GM12878 (cell line): ENCODE results near the gene PPP2R5A. TPM values are rescaled to one million over a fixed set of nuclear protein-coding genes. Genes with fewer than 3 reads are reported as not detected.

ENCODE experiments used
- ATAC-seq: fragments of 200-7000 bp; cut with Tn5 transposase; 3 replicates; pipeline ENCODE4 v1.9.1; 2020; ENCODE audit warnings: mild to moderate bottlenecking, moderate library complexity
- BruUV-seq: library from RNA; stranded (reverse); fragments of 400-500 nt; replicated peaks from 2 replicates; lab custom pipeline; 2021; lab: Mats Ljungman, UMichigan
- CTCF ChIA-PET: fragments of 300-600 bp; sonication (Branson Sonifier 250); formaldehyde crosslinking; extraction: SDS; loops from one replicate; lab custom pipeline; 2021; ENCODE audit warnings: inconsistent platforms; lab: Yijun Ruan, JAX
- POLR2A ChIA-PET: fragments of 350-600 bp; formaldehyde crosslinking; extraction: SDS; loops from one replicate; lab custom pipeline; 2021; ENCODE audit warnings: inconsistent platforms; lab: Charles Lee
- RAD21 ChIA-PET: fragments of 300-600 bp; sonication (Branson Sonifier 250); formaldehyde crosslinking; loops from one replicate; lab custom pipeline; 2023; ENCODE audit warnings: antibody characterized with exemption; ENCODE audit not compliant: unreplicated experiment; lab: Charles Lee
- SMC1A ChIA-PET: fragments of 300-600 bp; sonication (Branson Sonifier 250); formaldehyde crosslinking; loops from one replicate; lab custom pipeline; 2023; ENCODE audit not compliant: unreplicated experiment, uncharacterized antibody; lab: Charles Lee
- DNase-seq: peaks from one replicate; pipeline ENCODE4 v3.0.0-alpha.2; 2011; ENCODE audit warnings: low read depth, low spot score
- FAIRE-seq: peaks from 3 replicates; lab custom pipeline; 2011; peaks lifted over from hg19 to GRCh38; lab: Jason Lieb, UNC
- H2AFZ ChIP-seq: 2 replicates; pipeline ENCODE4 v1.6.0; 2011; ENCODE audit warnings: low read depth, low read length, control low read depth; ENCODE audit not compliant: control insufficient read depth
- H3K27ac ChIP-seq: 2 replicates; pipeline ENCODE4 v1.5.1; 2011; ENCODE audit warnings: control low read depth; ENCODE audit not compliant: control insufficient read depth, insufficient read depth
- H3K27me3 ChIP-seq, 2 experiments: replicated peaks in 1 of 2; 2 replicates each; pipeline versions ENCODE4 v1.6.0 to v1.6.1; 2011; ENCODE audit warnings: low read length in 1 of 2; ENCODE audit not compliant: control insufficient read depth in 2 of 2, insufficient read depth in 2 of 2
- H3K36me3 ChIP-seq, 2 experiments: 2 replicates each; pipeline ENCODE4 v1.5.1; 2011; ENCODE audit warnings: low read length in 1 of 2; ENCODE audit not compliant: control insufficient read depth in 2 of 2, insufficient read depth in 2 of 2
- H3K4me1 ChIP-seq: 2 replicates; pipeline ENCODE4 v1.6.1; 2011; ENCODE audit warnings: mild to moderate bottlenecking, low read length, moderate library complexity, mixed read lengths; ENCODE audit not compliant: control insufficient read depth, insufficient read depth
- H3K4me2 ChIP-seq: 2 replicates; pipeline ENCODE4 v1.6.0; 2011; ENCODE audit warnings: control low read depth; ENCODE audit not compliant: control insufficient read depth, insufficient read depth
- H3K4me3 ChIP-seq: fragments of 200-600 bp; sonication (generic); 2 replicates; pipeline ENCODE4 v1.5.1; 2016
- H3K79me2 ChIP-seq: 2 replicates; pipeline ENCODE4 v1.6.0; 2011; ENCODE audit warnings: low read length; ENCODE audit not compliant: control insufficient read depth, insufficient read depth
- H3K9ac ChIP-seq: 2 replicates; pipeline ENCODE4 v1.8.0; 2011; ENCODE audit warnings: low read length, control low read depth, mixed read lengths; ENCODE audit not compliant: control insufficient read depth, insufficient read depth
- H3K9me3 ChIP-seq: replicated peaks from 3 replicates; pipeline ENCODE4 v1.5.1; 2011; ENCODE audit warnings: mild to moderate bottlenecking, low read length; ENCODE audit not compliant: control insufficient read depth, insufficient read depth
- H4K20me1 ChIP-seq: 2 replicates; pipeline ENCODE4 v1.6.0; 2011; ENCODE audit not compliant: control insufficient read depth, insufficient read depth
- LARP7 ChIP-seq: fragments of 450-650 bp; IDR thresholded peaks from 2 replicates; pipeline ENCODE4 v1.6.1; 2017; ENCODE audit warnings: mild to moderate bottlenecking
- NFYA ChIP-seq: IDR thresholded peaks from 2 replicates; pipeline ENCODE4 v1.6.1; 2011; ENCODE audit warnings: low read depth, mild to moderate bottlenecking, low read length, improper control_type of control experiment, borderline replicate concordance
- POLR2A ChIP-seq: IDR thresholded peaks from 2 replicates; pipeline ENCODE4 v1.6.1; 2011; ENCODE audit warnings: low read depth, mild to moderate bottlenecking, low read length
- ZNF687 ChIP-seq: fragments of 450-650 bp; IDR thresholded peaks from 2 replicates; pipeline ENCODE4 v1.6.1; 2017; ENCODE audit warnings: mild to moderate bottlenecking, moderate library complexity
- ZZZ3 ChIP-seq: IDR thresholded peaks from 2 replicates; pipeline ENCODE4 v1.6.1; 2011; ENCODE audit warnings: low read depth; ENCODE audit not compliant: control insufficient read depth, insufficient read length
- WGBS: methylation state at CpG from one replicate; pipeline ENCODE4 v1.1.6; 2016; ENCODE audit warnings: low lambda C conversion rate; ENCODE audit not compliant: insufficient replicate concordance, insufficient coverage; ENCODE audit errors: missing lambda C conversion rate; 5-methylcytosine and 5-hydroxymethylcytosine counted together
- in situ Hi-C: fragments of 300-500 bp; cut with MboI; formaldehyde crosslinking; loops from 9 replicates; pipeline ENCODE4 v1.14.3; 2018; ENCODE audit warnings: mixed read lengths
- intact Hi-C: fragments of 100-400 bp; cut with micrococcal nuclease; formaldehyde crosslinking; loops from one replicate; pipeline ENCODE4 v1.14.2; 2022; ENCODE audit not compliant: unreplicated experiment
- polyA plus RNA-seq, 11 experiments: library from polyadenylated mRNA; depleted of rRNA in 4 of 11; unstranded in 6 of 11; stranded (reverse) in 5 of 11; fragments of >200 nt; fragmentation: Nextera tagmentation in 4 of 11; fragmentation: Illumina TruSeq in 1 of 11; extraction: Ambion mirVana in 4 of 11; extraction: Trizol in 1 of 11; gene quantifications; 1 replicate in 1 of 11; 2 replicates in 10 of 11; pipeline versions ENCODE4 v1.2.1 to v1.2.3, GENCODE V29; 2011 to 2016; ENCODE audit warnings: inconsistent platforms in 2 of 11, missing spikeins in 2 of 11, low read depth in 1 of 11
- total RNA-seq, 4 experiments: library from RNA; depleted of rRNA in 3 of 4; stranded (reverse); fragments of >200 nt in 3 of 4; fragmentation: Illumina TruSeq in 1 of 4; extraction: Trizol in 1 of 4; gene quantifications; 2 replicates each; pipeline versions ENCODE4 v1.2.1 to v1.2.3, GENCODE V29; 2013 to 2021
- TF ChIP-seq, protein P1 (sequence below): fragments of 450-650 bp; IDR thresholded peaks from 2 replicates; pipeline ENCODE4 v1.6.1; 2017; ENCODE audit warnings: low read depth, mild to moderate bottlenecking, moderate library complexity

Gene PPP2R5A
- total and polyA plus RNA-seq, 10 of the 15 experiments (the other 5 are each of a cell fraction or from before 2014, with no cell fraction given): 15.4 to 40.6 (median 32.5) TPM

GRCh38 chr1:212355230-212355969, 70.2 kb downstream of the PPP2R5A start:
- H3K27me3 ChIP-seq: no peaks in the 10 kb centered on the region
- TF ChIP-seq NFYA (no peak), LARP7 (no peak), ZZZ3 (no peak), POLR2A (no peak)
- POLR2A ChIA-PET: no interaction called here
- no peak overlapping the region for H3K4me3 ChIP-seq
- BruUV-seq: no TSS peak
- intact Hi-C loops (no loop called here), in situ Hi-C loops (no loop called here)
- 95% methylated on average over 3 of the region's 3 CpGs for WGBS
- no peak for FAIRE-seq
- H3K9ac ChIP-seq: no peak overlapping the region
- CTCF ChIA-PET: interaction anchor here (0.7 to 2.0 kb wide), 6 partner anchors 10 to 284 kb away, joined by 3 to 11 read pairs (median 3); no protein-coding TSS in a partner anchor
- RAD21 ChIA-PET: interaction anchor here (0.9 to 1.9 kb wide), 2 partner anchors 12 to 285 kb away, joined by 3 to 9 read pairs; no protein-coding TSS in a partner anchor
- ATAC-seq: no peak
- H3K27ac ChIP-seq: no peak overlapping the region
- no peak overlapping the region for H2AFZ ChIP-seq
- no peaks in the 10 kb centered on the region for H3K9me3 ChIP-seq
- H3K4me1 ChIP-seq: no peaks in the 10 kb centered on the region
- no peak for DNase-seq
- peaks cover 10 to 32% of the 10 kb centered on the region in 2 experiments for H3K36me3 ChIP-seq
- no peaks in the 10 kb centered on the region for H3K79me2 ChIP-seq
- no peaks in the 10 kb centered on the region for H4K20me1 ChIP-seq
- SMC1A ChIA-PET: interaction anchor here (1.1 to 1.8 kb wide), 5 partner anchors 10 to 289 kb away, joined by 4 to 7 read pairs (median 5); no protein-coding TSS in a partner anchor
- no peak overlapping the region for H3K4me2 ChIP-seq

GRCh38 chr1:212359794-212360479, 74.7 kb downstream of the PPP2R5A start:
- no peak overlapping the region for H2AFZ ChIP-seq
- no peaks in the 10 kb centered on the region for H3K79me2 ChIP-seq
- BruUV-seq: no TSS peak
- ATAC-seq (no peak), DNase-seq (no peak), FAIRE-seq (no peak)
- CTCF ChIA-PET: interaction anchor here (1.5 to 3.9 kb wide), 4 partner anchors 8 to 289 kb away, joined by 3 to 26 read pairs (median 9); no protein-coding TSS in a partner anchor
- RAD21 ChIA-PET: interaction anchor here (0.8 to 1.1 kb wide), 2 partner anchors 289 to 679 kb away, joined by 3 read pairs; no protein-coding TSS in a partner anchor
- H3K9me3 ChIP-seq: no peaks in the 10 kb centered on the region
- WGBS: 19% methylated on average over 4 of the region's 4 CpGs
- SMC1A ChIA-PET: interaction anchor here (1.8 to 9.0 kb wide), 4 partner anchors 16 to 289 kb away, joined by 4 to 102 read pairs (median 9); no protein-coding TSS in a partner anchor
- no peak overlapping the region for H3K9ac ChIP-seq
- intact Hi-C loops: no loop called here
- H4K20me1 ChIP-seq: no peaks in the 10 kb centered on the region
- no peak overlapping the region for H3K4me3 ChIP-seq
- no peaks in the 10 kb centered on the region for H3K27me3 ChIP-seq
- POLR2A ChIA-PET: no interaction called here
- H3K27ac ChIP-seq: no peak overlapping the region
- no peak overlapping the region for H3K4me2 ChIP-seq
- H3K4me1 ChIP-seq: no peaks in the 10 kb centered on the region
- in situ Hi-C loops: loop anchor here (10.0 kb wide), 1 partner anchor 675 kb away; no protein-coding TSS in a partner anchor
- H3K36me3 ChIP-seq: peaks cover 7 to 39% of the 10 kb centered on the region in 2 experiments
- TF ChIP-seq ZNF687: no peak
- TF ChIP-seq, protein P1, sequence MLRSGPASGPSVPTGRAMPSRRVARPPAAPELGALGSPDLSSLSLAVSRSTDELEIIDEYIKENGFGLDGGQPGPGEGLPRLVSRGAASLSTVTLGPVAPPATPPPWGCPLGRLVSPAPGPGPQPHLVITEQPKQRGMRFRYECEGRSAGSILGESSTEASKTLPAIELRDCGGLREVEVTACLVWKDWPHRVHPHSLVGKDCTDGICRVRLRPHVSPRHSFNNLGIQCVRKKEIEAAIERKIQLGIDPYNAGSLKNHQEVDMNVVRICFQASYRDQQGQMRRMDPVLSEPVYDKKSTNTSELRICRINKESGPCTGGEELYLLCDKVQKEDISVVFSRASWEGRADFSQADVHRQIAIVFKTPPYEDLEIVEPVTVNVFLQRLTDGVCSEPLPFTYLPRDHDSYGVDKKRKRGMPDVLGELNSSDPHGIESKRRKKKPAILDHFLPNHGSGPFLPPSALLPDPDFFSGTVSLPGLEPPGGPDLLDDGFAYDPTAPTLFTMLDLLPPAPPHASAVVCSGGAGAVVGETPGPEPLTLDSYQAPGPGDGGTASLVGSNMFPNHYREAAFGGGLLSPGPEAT: no peak
